Measurements from ENCODE around the gene SCFD2.

DNA sequence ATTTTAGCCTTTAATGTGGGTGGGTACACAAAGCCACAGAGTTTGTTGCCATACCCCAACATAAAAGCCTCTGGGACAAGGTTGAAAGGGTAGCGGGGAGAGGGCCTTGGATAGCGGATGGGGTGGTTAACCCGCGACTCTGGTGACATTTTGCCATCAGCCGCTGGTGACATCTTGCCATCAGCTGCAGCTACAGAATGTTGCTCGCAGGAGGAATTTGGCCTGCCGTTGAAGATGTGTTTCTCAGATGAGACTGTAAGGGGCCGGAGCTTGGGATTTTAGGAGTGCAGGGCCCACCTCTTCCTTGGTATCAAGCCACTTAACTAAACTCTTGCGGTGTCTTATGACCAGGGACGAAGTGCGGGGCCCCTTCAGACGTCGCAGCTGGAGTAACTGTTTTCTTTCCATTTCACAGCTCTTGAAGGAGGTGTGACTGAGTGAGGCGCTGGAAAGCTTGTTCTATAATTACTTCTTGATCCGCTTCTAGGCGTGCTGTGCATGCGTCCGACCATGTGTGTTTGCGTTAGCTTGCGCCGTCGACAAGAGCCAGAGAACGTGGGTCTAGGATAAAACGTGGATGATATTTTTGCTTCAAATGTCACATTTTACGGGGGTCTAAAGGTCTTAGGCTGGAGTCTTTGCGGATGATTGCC, 504.6 kb downstream of the SCFD2 start:
- TF ChIP-seq YY1 (IDR thresholded peaks at IDR 0.05; ENCODE audit: low read depth, low read length) (no peak), FOXK2 (IDR thresholded peaks at IDR 0.05) (no peak), POLR2A (IDR thresholded peaks at IDR 0.05; ENCODE audit: low read depth, low read length) (no peak), TCF7 (IDR thresholded peaks at IDR 0.05; ENCODE audit: borderline replicate concordance) (no peak)
- TF ChIP-seq, protein P1, sequence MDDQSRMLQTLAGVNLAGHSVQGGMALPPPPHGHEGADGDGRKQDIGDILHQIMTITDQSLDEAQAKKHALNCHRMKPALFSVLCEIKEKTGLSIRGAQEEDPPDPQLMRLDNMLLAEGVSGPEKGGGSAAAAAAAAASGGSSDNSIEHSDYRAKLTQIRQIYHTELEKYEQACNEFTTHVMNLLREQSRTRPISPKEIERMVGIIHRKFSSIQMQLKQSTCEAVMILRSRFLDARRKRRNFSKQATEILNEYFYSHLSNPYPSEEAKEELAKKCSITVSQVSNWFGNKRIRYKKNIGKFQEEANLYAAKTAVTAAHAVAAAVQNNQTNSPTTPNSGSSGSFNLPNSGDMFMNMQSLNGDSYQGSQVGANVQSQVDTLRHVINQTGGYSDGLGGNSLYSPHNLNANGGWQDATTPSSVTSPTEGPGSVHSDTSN (IDR thresholded peaks at IDR 0.05; ENCODE audit: insufficient replicate concordance, low read depth, low read length): no peak
- TF ChIP-seq, protein P2, sequence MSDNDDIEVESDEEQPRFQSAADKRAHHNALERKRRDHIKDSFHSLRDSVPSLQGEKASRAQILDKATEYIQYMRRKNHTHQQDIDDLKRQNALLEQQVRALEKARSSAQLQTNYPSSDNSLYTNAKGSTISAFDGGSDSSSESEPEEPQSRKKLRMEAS (IDR thresholded peaks at IDR 0.05; ENCODE audit: low read depth, low read length): no peak
